HepG2 (cell line): Measurements from ENCODE around the gene TMEM121. TPM values are rescaled to one million over a fixed set of nuclear protein-coding genes. Genes with fewer than 3 reads are reported as not detected.

Experiments
- ARID2 ChIP-seq: sonication (generic); formaldehyde crosslinking; IDR thresholded peaks from 2 replicates; pipeline ENCODE4 v1.8.1; 2022; ENCODE audit warnings: mild to moderate bottlenecking, missing genetic modification reagents, borderline replicate concordance
- ATRX ChIP-seq: sonication (generic); formaldehyde crosslinking; IDR thresholded peaks from 2 replicates; pipeline ENCODE4 v1.4.0; 2020; ENCODE audit warnings: missing genetic modification reagents, borderline replicate concordance
- EEA1 ChIP-seq: sonication (generic); formaldehyde crosslinking; IDR thresholded peaks from 2 replicates; pipeline ENCODE4 v1.5.1; 2020; ENCODE audit warnings: mild to moderate bottlenecking, missing genetic modification reagents, borderline replicate concordance
- HMGA1 ChIP-seq: sonication (generic); formaldehyde crosslinking; conservative IDR thresholded peaks from 2 replicates; pipeline ENCODE4 v1.4.0; 2020; ENCODE audit warnings: missing genetic modification reagents
- IKZF5 ChIP-seq: IDR thresholded peaks from 2 replicates; pipeline ENCODE4 v1.6.1; 2018; ENCODE audit warnings: missing genetic modification reagents, mild to moderate bottlenecking, missing compliant biosample characterization
- KLF15 ChIP-seq: sonication (generic); formaldehyde crosslinking; IDR thresholded peaks from 2 replicates; pipeline ENCODE4 v1.8.1; 2023; ENCODE audit warnings: borderline replicate concordance, mild to moderate bottlenecking, inconsistent platforms, missing genetic modification reagents, mixed read lengths
- MIER2 ChIP-seq: IDR thresholded peaks from 2 replicates; pipeline ENCODE4 v1.6.1; 2016; ENCODE audit warnings: missing biosample characterization, missing genetic modification reagents
- MTF1 ChIP-seq: sonication (generic); formaldehyde crosslinking; IDR thresholded peaks from 2 replicates; pipeline ENCODE4 v1.5.0; 2020; ENCODE audit warnings: missing genetic modification reagents
- NFE2L1 ChIP-seq: sonication (generic); formaldehyde crosslinking; IDR thresholded peaks from 2 replicates; pipeline ENCODE4 v1.4.0; 2020; ENCODE audit warnings: missing genetic modification reagents, mild to moderate bottlenecking, borderline replicate concordance
- NRL ChIP-seq: sonication (generic); formaldehyde crosslinking; IDR thresholded peaks from 2 replicates; pipeline ENCODE4 v1.5.0; 2020; ENCODE audit warnings: missing genetic modification reagents, mild to moderate bottlenecking, moderate library complexity, borderline replicate concordance
- TFE3 ChIP-seq: IDR thresholded peaks from 2 replicates; pipeline ENCODE4 v1.6.1; 2016
- YEATS2 ChIP-seq: sonication (generic); formaldehyde crosslinking; IDR thresholded peaks from 2 replicates; pipeline ENCODE4 v1.4.0; 2020; ENCODE audit warnings: missing genetic modification reagents, borderline replicate concordance
- ZNF552 ChIP-seq: sonication (generic); formaldehyde crosslinking; IDR thresholded peaks from 2 replicates; pipeline ENCODE4 v1.9.0; 2022; ENCODE audit warnings: missing genetic modification reagents, mild to moderate bottlenecking, borderline replicate concordance
- ZNF564 ChIP-seq: sonication (generic); formaldehyde crosslinking; IDR thresholded peaks from 2 replicates; pipeline ENCODE4 v1.8.1; 2023; ENCODE audit warnings: mild to moderate bottlenecking, missing genetic modification reagents
- ZNF605 ChIP-seq: sonication (generic); formaldehyde crosslinking; IDR thresholded peaks from 2 replicates; pipeline ENCODE4 v1.8.0; 2022; ENCODE audit warnings: mild to moderate bottlenecking, missing genetic modification reagents
- ZNF776 ChIP-seq: sonication (generic); formaldehyde crosslinking; IDR thresholded peaks from 2 replicates; pipeline ENCODE4 v1.4.0; 2020; ENCODE audit warnings: mild to moderate bottlenecking, missing genetic modification reagents
- ZNF83 ChIP-seq: sonication (generic); formaldehyde crosslinking; IDR thresholded peaks from 2 replicates; pipeline ENCODE4 v1.4.0; 2020; ENCODE audit warnings: missing genetic modification reagents, mild to moderate bottlenecking, borderline replicate concordance
- ZNF850 ChIP-seq: sonication (generic); formaldehyde crosslinking; conservative IDR thresholded peaks from 2 replicates; pipeline ENCODE4 v1.9.0; 2021; ENCODE audit warnings: mild to moderate bottlenecking, missing genetic modification reagents
- polyA plus RNA-seq, 8 experiments: library from polyadenylated mRNA; depleted of rRNA in 3 of 8; stranded (reverse) in 7 of 8; unstranded in 1 of 8; fragments of >200 nt; fragmentation: Illumina TruSeq in 4 of 8; extraction: Trizol in 4 of 8; gene quantifications; 2 replicates each; pipeline versions ENCODE4 v1.2.1 to v1.2.3, GENCODE V29; 2011 to 2016; ENCODE audit warnings: low read depth in 4 of 8, missing spikeins in 1 of 8, mixed read lengths in 1 of 8; ENCODE audit not compliant: insufficient read depth in 1 of 8
- total RNA-seq, 5 experiments: library from RNA; depleted of rRNA; stranded (reverse); fragments of >200 nt; fragmentation: Illumina TruSeq; extraction: Trizol; gene quantifications; 2 replicates each; pipeline ENCODE4 v1.2.3, GENCODE V29; 2016; ENCODE audit warnings: low read depth in 1 of 5
- TF ChIP-seq, protein P1 (sequence below): sonication (generic); formaldehyde crosslinking; IDR thresholded peaks from 2 replicates; pipeline ENCODE4 v1.4.0; 2020; ENCODE audit warnings: mild to moderate bottlenecking, low read depth, missing genetic modification reagents
- TF ChIP-seq, protein P2 (sequence below): sonication (generic); formaldehyde crosslinking; IDR thresholded peaks from 2 replicates; pipeline ENCODE4 v1.4.0; 2020; ENCODE audit warnings: missing genetic modification reagents
- TF ChIP-seq, protein P3 (sequence below): sonication (generic); formaldehyde crosslinking; IDR thresholded peaks from 2 replicates; pipeline ENCODE4 v1.4.0; 2020; ENCODE audit warnings: missing genetic modification reagents
- TF ChIP-seq, protein P4 (sequence below): sonication (generic); formaldehyde crosslinking; IDR thresholded peaks from 2 replicates; pipeline ENCODE4 v1.4.0; 2020; ENCODE audit warnings: mild to moderate bottlenecking, missing genetic modification reagents

Gene TMEM121
- total and polyA plus RNA-seq, 2 of the 13 experiments (the other 11 are each of a cell fraction or from before 2014, with no cell fraction given), result 6.6 to 19.0 TPM

DNA sequence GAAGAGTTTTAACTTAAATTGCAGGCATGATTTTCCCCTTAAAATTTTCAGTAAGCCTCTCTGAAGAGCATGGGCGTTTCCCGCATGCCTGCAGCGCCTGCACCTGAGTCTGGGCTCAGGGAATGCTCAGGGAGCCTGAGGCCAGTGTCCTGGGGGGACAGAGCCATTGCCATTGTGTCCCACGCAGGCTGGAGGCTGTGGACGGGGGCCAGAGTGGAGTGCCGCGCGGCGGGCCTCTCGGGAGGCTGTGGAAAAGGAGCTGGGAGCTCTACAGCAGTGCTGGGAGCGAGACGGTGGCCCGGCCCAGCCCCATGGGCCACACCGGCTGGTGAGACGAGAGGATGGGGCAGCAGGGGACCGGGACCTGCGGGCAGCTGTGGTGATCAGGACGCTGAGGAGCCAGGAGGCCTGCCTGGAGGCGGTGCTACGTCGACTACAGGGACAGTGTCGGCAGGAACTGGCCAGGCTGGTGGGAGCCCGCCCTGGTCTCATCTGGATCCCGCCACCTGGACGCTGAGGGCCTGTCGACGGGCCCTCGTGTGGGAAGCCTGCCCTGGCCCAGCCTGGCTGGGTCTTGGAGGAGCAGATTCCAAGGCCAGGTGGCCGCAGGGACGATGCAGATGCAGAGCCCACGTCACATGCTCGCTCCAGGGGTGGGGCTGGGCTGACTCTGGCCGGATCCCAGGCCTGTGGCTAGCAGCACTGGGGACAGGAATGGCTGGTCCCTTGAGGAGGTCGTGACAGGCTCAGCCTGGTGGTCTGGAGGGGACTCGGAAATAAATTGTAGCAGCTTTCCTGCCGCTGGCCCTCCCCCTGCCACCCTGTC, 27.7 kb upstream of the TMEM121 start (continued):
- TF ChIP-seq, protein P1, sequence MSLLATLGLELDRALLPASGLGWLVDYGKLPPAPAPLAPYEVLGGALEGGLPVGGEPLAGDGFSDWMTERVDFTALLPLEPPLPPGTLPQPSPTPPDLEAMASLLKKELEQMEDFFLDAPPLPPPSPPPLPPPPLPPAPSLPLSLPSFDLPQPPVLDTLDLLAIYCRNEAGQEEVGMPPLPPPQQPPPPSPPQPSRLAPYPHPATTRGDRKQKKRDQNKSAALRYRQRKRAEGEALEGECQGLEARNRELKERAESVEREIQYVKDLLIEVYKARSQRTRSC, result no peak
- no peak for TF ChIP-seq MIER2 (CRISPR knock-in tag)
- TF ChIP-seq ARID2, result no peak
- peak; percentile 10; the same call in 1 of the 2 replicates for TF ChIP-seq IKZF5 (CRISPR knock-in tag)
- no peak for TF ChIP-seq ZNF83 (CRISPR knock-in tag)
- TF ChIP-seq, protein P2, sequence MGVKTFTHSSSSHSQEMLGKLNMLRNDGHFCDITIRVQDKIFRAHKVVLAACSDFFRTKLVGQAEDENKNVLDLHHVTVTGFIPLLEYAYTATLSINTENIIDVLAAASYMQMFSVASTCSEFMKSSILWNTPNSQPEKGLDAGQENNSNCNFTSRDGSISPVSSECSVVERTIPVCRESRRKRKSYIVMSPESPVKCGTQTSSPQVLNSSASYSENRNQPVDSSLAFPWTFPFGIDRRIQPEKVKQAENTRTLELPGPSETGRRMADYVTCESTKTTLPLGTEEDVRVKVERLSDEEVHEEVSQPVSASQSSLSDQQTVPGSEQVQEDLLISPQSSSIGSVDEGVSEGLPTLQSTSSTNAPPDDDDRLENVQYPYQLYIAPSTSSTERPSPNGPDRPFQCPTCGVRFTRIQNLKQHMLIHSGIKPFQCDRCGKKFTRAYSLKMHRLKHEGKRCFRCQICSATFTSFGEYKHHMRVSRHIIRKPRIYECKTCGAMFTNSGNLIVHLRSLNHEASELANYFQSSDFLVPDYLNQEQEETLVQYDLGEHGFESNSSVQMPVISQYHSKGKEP, result no peak
- TF ChIP-seq TFE3, result no peak
- TF ChIP-seq ZNF552 (CRISPR knock-in tag), result no peak
- no peak for TF ChIP-seq MTF1 (CRISPR knock-in tag)
- TF ChIP-seq, protein P3, sequence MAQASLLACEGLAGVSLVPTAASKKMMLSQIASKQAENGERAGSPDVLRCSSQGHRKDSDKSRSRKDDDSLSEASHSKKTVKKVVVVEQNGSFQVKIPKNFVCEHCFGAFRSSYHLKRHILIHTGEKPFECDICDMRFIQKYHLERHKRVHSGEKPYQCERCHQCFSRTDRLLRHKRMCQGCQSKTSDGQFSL (CRISPR knock-in tag), result no peak
- no peak for TF ChIP-seq KLF15
- no peak for TF ChIP-seq ZNF564
- no peak for TF ChIP-seq NRL
- no peak for TF ChIP-seq EEA1 (CRISPR knock-in tag)
- TF ChIP-seq ZNF776 (CRISPR knock-in tag), result peak; percentile 20; the same call in 1 of the 2 replicates
- no peak for TF ChIP-seq HMGA1 (CRISPR knock-in tag)
- TF ChIP-seq NFE2L1 (CRISPR knock-in tag), result no peak
- TF ChIP-seq ATRX (CRISPR knock-in tag), result no peak
- no peak for TF ChIP-seq ZNF605 (CRISPR knock-in tag)
- TF ChIP-seq ZNF850, result no peak
- no peak for TF ChIP-seq YEATS2
- TF ChIP-seq, protein P4, sequence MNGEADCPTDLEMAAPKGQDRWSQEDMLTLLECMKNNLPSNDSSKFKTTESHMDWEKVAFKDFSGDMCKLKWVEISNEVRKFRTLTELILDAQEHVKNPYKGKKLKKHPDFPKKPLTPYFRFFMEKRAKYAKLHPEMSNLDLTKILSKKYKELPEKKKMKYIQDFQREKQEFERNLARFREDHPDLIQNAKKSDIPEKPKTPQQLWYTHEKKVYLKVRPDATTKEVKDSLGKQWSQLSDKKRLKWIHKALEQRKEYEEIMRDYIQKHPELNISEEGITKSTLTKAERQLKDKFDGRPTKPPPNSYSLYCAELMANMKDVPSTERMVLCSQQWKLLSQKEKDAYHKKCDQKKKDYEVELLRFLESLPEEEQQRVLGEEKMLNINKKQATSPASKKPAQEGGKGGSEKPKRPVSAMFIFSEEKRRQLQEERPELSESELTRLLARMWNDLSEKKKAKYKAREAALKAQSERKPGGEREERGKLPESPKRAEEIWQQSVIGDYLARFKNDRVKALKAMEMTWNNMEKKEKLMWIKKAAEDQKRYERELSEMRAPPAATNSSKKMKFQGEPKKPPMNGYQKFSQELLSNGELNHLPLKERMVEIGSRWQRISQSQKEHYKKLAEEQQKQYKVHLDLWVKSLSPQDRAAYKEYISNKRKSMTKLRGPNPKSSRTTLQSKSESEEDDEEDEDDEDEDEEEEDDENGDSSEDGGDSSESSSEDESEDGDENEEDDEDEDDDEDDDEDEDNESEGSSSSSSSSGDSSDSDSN (CRISPR knock-in tag), result no peak
